ENCODE results near the gene PPAT.

Gene PPAT

DNA sequence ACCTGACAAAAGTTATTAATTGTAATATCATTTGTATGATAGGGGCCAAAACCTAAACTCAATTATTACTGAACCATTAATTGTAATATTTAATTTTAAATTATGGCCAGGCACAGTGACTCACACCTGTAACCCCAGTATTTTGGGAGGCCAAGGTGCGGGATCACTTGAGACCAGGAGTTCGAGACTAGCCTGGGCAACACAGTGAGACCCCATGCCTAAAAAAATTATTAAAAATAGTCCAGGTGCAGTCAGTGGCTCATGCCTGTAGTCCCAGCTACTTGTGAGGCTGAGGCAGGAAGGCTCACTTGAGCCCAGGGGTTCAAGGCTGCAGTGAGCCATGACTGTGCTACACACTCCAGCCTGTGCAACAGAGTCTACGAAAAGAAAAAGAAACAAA is 18.0 kb downstream of the PPAT start:
- no peak for TF ChIP-seq SIN3A (IDR thresholded peaks at IDR 0.05; ENCODE audit: borderline replicate concordance, insufficient read depth, low read length)

DNA sequence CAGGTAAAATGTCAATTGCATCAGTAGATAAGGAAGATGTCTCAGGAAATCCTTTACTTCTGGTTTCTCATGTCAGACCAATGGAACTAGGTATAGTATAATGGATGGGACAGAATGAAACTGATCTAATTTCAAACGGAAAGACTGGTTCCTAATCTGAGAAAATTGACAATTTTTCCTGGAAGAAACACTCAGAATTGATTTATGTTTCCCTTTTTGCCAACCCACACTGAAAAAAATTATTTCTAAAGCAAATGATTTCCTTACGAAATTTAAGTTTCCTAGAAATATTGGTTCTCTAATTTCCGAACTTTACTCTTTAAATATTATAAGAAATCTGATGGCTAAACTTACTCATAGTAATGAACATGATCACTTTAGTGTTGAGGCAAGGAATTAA is 19.1 kb downstream of the PPAT start:
- TF ChIP-seq TAF1 (IDR thresholded peaks at IDR 0.05; ENCODE audit: borderline replicate concordance, insufficient read depth, low read length) (no peak), FOXP2 (optimal IDR thresholded peaks at IDR 0.05; ENCODE audit: borderline replicate concordance, extremely low read depth, extremely low read length, insufficient read depth) (no peak), POLR2AphosphoS5 (IDR thresholded peaks at IDR 0.05; ENCODE audit: low read depth, low read length) (no peak), SIN3A (IDR thresholded peaks at IDR 0.05; ENCODE audit: borderline replicate concordance, insufficient read depth, low read length) (no peak)
- TF ChIP-seq, protein P1, sequence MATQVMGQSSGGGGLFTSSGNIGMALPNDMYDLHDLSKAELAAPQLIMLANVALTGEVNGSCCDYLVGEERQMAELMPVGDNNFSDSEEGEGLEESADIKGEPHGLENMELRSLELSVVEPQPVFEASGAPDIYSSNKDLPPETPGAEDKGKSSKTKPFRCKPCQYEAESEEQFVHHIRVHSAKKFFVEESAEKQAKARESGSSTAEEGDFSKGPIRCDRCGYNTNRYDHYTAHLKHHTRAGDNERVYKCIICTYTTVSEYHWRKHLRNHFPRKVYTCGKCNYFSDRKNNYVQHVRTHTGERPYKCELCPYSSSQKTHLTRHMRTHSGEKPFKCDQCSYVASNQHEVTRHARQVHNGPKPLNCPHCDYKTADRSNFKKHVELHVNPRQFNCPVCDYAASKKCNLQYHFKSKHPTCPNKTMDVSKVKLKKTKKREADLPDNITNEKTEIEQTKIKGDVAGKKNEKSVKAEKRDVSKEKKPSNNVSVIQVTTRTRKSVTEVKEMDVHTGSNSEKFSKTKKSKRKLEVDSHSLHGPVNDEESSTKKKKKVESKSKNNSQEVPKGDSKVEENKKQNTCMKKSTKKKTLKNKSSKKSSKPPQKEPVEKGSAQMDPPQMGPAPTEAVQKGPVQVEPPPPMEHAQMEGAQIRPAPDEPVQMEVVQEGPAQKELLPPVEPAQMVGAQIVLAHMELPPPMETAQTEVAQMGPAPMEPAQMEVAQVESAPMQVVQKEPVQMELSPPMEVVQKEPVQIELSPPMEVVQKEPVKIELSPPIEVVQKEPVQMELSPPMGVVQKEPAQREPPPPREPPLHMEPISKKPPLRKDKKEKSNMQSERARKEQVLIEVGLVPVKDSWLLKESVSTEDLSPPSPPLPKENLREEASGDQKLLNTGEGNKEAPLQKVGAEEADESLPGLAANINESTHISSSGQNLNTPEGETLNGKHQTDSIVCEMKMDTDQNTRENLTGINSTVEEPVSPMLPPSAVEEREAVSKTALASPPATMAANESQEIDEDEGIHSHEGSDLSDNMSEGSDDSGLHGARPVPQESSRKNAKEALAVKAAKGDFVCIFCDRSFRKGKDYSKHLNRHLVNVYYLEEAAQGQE (IDR thresholded peaks at IDR 0.05; ENCODE audit: insufficient read depth in 1 of 2, low read depth in 2 of 2, low read length in 2 of 2) = no peak

GRCh38 chr4:56414135-56414670 is 21.2 kb downstream of the PPAT start:
- TF ChIP-seq FOXP2 (optimal IDR thresholded peaks at IDR 0.05; ENCODE audit: borderline replicate concordance, extremely low read depth, extremely low read length, insufficient read depth) = no peak
- TF ChIP-seq SIN3A (IDR thresholded peaks at IDR 0.05; ENCODE audit: borderline replicate concordance, insufficient read depth, low read length) = no peak
- TF ChIP-seq, protein P1 (IDR thresholded peaks at IDR 0.05; ENCODE audit: insufficient read depth in 1 of 2, low read depth in 2 of 2, low read length in 2 of 2) = no peak
- TF ChIP-seq POLR2AphosphoS5 (IDR thresholded peaks at IDR 0.05; ENCODE audit: low read depth, low read length) = no peak

GRCh38 chr4:56410247-56411062 is 25.0 kb downstream of the PPAT start:
- TF ChIP-seq SIN3A (IDR thresholded peaks at IDR 0.05; ENCODE audit: borderline replicate concordance, insufficient read depth, low read length) (peak; percentile 62; the same call in 1 of the 2 replicates), TAF1 (IDR thresholded peaks at IDR 0.05; ENCODE audit: borderline replicate concordance, insufficient read depth, low read length) (no peak), POLR2AphosphoS5 (IDR thresholded peaks at IDR 0.05; ENCODE audit: low read depth, low read length) (no peak), FOXP2 (optimal IDR thresholded peaks at IDR 0.05; ENCODE audit: borderline replicate concordance, extremely low read depth, extremely low read length, insufficient read depth) (no peak)
- TF ChIP-seq, protein P1 (IDR thresholded peaks at IDR 0.05; ENCODE audit: insufficient read depth in 1 of 2, low read depth in 2 of 2, low read length in 2 of 2) = no peak

GRCh38 chr4:56409511-56410090 is 25.8 kb downstream of the PPAT start:
- TF ChIP-seq, protein P1 (IDR thresholded peaks at IDR 0.05; ENCODE audit: insufficient read depth in 1 of 2, low read depth in 2 of 2, low read length in 2 of 2) = no peak
- TF ChIP-seq SIN3A (IDR thresholded peaks at IDR 0.05; ENCODE audit: borderline replicate concordance, insufficient read depth, low read length) = no peak
- no peak for TF ChIP-seq FOXP2 (optimal IDR thresholded peaks at IDR 0.05; ENCODE audit: borderline replicate concordance, extremely low read depth, extremely low read length, insufficient read depth)
- TF ChIP-seq TAF1 (IDR thresholded peaks at IDR 0.05; ENCODE audit: borderline replicate concordance, insufficient read depth, low read length) = no peak
- no peak for TF ChIP-seq POLR2AphosphoS5 (IDR thresholded peaks at IDR 0.05; ENCODE audit: low read depth, low read length)
